ENCODE data around the gene HAUS5.
"Not testable (repeated sequence)": the region's sequence is repeated elsewhere in the genome, so short reads cannot be mapped to it uniquely, and the experiment has no call there.

The HAUS5 gene

GRCh38 chr19:35592226-35592625 is 20.3 kb upstream of the HAUS5 start:
- DNase-seq (ENCODE audit: low spot score), result no peak
- H3K27ac ChIP-seq, result no peak overlapping the region
- H3K4me3 ChIP-seq, result no peak overlapping the region
- TF ChIP-seq, protein P1, sequence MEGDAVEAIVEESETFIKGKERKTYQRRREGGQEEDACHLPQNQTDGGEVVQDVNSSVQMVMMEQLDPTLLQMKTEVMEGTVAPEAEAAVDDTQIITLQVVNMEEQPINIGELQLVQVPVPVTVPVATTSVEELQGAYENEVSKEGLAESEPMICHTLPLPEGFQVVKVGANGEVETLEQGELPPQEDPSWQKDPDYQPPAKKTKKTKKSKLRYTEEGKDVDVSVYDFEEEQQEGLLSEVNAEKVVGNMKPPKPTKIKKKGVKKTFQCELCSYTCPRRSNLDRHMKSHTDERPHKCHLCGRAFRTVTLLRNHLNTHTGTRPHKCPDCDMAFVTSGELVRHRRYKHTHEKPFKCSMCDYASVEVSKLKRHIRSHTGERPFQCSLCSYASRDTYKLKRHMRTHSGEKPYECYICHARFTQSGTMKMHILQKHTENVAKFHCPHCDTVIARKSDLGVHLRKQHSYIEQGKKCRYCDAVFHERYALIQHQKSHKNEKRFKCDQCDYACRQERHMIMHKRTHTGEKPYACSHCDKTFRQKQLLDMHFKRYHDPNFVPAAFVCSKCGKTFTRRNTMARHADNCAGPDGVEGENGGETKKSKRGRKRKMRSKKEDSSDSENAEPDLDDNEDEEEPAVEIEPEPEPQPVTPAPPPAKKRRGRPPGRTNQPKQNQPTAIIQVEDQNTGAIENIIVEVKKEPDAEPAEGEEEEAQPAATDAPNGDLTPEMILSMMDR (IDR thresholded peaks at IDR 0.05), result no peak

GRCh38 chr19:35595026-35595425 is 17.5 kb upstream of the HAUS5 start:
- not testable (repeated sequence) for H3K27ac ChIP-seq; DNase-seq (ENCODE audit: low spot score); H3K4me3 ChIP-seq

DNA sequence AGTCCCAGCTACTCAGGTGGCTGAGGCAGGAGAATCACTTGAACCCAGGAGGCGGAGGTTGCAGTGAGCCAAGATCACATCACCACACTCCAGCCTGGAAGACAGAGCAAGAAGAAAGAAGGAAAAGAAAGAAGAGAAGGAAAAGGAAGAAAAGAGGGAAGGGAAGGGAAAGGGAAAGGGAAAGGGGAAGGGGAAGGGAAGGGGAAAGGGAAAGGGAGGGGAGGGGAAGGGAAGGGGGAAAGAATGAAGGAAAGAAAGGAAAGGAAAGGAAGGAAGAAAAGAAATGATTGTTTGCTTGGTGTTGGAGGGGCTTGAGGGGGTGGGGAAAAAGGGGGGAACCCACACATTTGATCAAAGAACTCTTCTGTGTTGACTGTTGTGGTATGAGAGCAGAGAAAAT is 16.6 kb upstream of the HAUS5 start:
- no peak overlapping the region for H3K27ac ChIP-seq
- no peak for DNase-seq (ENCODE audit: low spot score)
- TF ChIP-seq, protein P1 (IDR thresholded peaks at IDR 0.05), result no peak
- H3K4me3 ChIP-seq, result no peak overlapping the region

DNA sequence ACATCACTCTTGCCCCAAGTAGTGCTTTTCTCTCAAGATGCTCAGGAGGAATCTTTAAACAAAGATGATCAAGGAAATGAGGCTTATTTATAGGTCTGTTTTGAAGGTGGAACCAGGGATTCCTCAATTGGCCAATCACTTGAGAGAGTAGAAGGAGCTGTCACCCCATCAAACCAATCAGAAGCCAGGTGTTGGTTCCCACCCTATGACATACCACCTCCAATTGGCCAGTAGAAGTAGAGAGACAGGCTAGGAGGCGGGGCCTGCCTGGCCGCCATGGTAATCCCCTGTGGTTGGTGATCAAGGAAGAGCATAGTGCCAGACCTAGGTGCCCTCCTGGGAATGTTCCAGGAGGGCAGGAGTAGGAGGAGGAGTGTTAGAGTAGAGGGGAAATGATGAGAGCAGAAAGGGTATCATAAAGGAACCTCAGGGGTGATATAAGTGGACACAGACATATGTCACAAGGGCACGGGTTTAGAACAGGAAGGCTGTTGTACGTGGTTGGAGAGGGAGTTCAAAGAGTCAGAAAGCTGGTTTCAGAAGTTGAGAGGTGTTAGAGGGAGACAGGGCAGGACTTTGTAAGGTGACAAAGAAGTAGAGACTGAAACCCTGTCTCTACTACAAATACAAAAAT is 16.1 kb upstream of the HAUS5 start:
- Histone ChIP-seq H3K4me3 (no peak overlapping the region), H3K27ac (no peak overlapping the region)
- TF ChIP-seq, protein P1 (IDR thresholded peaks at IDR 0.05), result no peak
- DNase-seq (ENCODE audit: low spot score), result no peak

DNA sequence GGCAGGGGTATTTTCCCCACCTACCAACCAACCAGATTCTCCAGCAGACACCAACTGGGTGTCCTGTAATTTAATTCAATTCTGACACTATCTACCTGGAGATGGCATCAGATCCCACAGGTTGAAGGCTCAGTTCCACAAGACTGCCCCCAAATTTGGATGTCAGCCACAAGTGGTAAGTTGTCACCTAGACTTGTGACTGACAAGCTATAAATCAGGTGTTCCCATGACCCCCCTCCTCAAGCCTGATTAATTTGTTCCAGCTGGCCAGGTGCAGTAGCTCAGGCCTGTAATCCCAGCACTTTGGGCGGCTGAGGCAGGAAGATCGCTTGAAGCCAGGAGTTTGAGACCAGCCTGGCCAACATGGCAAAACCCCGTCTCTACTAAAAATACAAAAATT is 10.6 kb upstream of the HAUS5 start:
- DNase-seq (ENCODE audit: low spot score), result no peak
- TF ChIP-seq, protein P1 (IDR thresholded peaks at IDR 0.05), result no peak
- Histone ChIP-seq H3K4me3 (no peak overlapping the region), H3K27ac (no peak overlapping the region)

DNA sequence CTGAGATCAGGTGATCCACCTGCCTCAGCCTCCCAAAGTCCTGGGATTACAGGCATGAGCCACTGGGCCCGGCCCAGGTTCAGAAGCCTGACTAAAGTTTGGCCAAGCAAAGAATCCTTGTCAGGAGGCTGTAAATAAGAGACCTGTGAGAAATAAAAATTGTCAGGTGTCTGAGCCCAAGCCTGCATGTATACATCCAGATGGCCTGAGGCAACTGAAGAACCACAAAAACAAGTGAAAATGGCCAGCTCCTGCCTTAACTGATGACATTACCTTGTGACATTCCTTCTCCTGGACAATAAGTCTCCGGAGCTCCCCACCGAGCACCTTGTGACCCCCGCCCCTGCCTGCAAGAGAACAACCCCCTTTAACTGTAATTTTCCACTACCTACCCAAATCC is 8.1 kb upstream of the HAUS5 start:
- H3K27ac ChIP-seq; DNase-seq (ENCODE audit: low spot score): not testable (repeated sequence)

GRCh38 chr19:35607170-35607569 is 5.4 kb upstream of the HAUS5 start:
- not testable (repeated sequence) for H3K4me3 ChIP-seq; H3K27ac ChIP-seq; DNase-seq (ENCODE audit: low spot score)

More for the DNA sequence above, 8.1 kb upstream of the HAUS5 start:
- H3K4me3 ChIP-seq, result not testable (repeated sequence)

GRCh38 chr19:35607661-35608060 is 4.9 kb upstream of the HAUS5 start:
- Histone ChIP-seq H3K4me3 (no peak overlapping the region), H3K27ac (no peak overlapping the region)
- TF ChIP-seq, protein P1 (IDR thresholded peaks at IDR 0.05), result no peak
- no peak for DNase-seq (ENCODE audit: low spot score)

GRCh38 chr19:35608251-35608650 is 4.3 kb upstream of the HAUS5 start:
- DNase-seq (ENCODE audit: low spot score), result no peak
- H3K27ac ChIP-seq, result no peak overlapping the region
- no peak overlapping the region for H3K4me3 ChIP-seq
- TF ChIP-seq, protein P1 (IDR thresholded peaks at IDR 0.05), result no peak
